ENCODE results near the gene RPS14.
A peak's percentile ranks its signal among the peaks of the same experiment; 100 is the strongest.

Gene RPS14

DNA sequence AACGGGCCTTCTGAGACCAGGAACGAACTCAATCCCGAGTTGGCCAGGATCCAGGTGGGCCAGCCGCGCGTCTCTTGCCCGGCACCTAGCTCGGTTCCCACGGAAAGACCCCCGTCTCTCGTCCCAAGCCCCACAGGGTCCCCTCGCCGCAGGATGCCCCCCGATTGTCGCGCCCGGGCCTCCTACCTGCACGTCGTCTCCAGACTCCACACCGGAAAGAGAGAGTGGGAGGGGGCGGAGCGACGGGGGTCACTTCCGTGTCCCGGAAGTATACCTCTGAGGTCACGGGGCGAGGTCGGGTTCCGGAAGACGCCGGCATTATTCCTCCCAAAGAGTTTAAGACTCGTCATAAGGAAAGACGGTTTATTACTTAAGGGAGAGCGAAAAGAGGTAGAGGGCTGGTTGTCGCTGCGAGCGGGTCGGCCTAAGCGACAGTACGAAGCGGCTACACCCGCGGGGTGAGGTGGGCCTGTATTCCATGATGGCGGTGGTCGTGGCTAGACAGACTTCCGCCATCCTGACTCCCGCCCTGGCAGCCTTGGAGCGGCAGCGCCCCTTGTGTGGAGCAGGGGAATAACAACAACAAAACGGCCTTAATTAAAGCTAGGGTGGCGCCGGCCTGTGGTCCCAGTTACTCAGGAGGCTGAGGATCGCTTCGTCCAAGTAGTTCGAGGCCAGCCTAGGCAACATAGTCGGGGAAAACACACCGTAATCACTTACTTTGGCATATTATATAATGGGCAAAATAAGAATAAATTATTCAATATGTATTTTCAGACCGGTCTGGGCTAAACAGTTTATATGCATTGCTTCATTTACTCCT, at the start of gene RPS14:
Gene RPS14, minus strand, starts transcription at position 223 of the 823 bp plus-strand sequence. CDS start 2,006 bp downstream, outside the sequence.
- DNase-seq = peak; percentile 94

DNA sequence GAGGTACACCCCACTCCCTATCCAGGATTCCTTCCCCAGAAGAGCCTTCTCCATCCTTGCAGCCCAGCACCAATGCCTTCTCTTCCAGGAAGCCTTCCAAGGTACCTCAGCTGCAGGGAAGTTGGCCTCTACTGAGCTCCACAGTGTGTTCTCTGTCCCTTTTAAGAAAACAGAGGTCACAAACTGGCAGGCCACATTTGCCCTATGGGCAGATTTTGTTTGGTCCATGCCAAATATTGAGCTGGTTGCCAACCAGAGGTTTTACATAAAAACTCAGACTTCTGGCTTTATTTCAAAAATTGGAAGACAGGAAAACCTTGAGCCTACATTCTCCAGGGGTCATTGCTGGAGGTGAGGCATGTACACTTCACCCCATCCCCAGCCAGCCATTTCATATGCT, 49.4 kb upstream of the RPS14 start:
- no peak for DNase-seq

DNA sequence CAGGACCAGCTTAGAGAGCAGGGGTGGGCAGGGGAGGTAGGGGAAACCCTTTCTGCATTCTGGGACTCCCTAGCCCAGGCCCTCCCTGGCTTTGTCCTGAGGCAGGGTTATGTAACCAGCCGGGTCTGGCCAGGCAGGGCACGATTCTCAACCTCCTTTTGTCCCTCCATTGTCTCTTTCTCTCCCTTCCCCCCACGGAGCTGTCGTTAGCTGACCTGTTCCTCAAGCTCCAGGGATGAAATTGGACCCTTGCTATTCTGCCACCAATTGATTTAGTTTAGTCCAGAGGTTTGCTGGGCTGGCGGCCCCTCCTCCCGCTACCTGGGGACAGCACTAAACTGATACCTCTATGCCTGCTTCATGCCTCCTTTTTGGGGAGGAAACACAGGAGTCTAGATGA, 49.0 kb upstream of the RPS14 start:
- DNase-seq = no peak

DNA sequence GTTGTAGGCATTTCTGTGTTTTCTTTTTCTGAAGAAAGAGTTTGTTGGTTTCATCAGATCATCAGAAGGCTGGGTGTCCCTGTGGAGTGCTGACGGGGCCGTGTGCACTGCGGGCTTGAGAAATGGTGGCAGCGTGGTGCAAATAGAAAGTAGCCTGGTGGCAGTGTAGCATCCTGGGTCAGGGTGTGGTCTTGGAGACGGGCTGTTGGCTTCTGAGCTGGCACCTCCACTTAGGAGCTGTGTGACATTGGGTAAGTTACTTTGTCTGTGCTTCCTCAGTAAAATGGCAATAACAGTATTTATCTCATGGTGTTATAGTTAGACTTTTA, 48.4 kb upstream of the RPS14 start:
- no peak for DNase-seq

DNA sequence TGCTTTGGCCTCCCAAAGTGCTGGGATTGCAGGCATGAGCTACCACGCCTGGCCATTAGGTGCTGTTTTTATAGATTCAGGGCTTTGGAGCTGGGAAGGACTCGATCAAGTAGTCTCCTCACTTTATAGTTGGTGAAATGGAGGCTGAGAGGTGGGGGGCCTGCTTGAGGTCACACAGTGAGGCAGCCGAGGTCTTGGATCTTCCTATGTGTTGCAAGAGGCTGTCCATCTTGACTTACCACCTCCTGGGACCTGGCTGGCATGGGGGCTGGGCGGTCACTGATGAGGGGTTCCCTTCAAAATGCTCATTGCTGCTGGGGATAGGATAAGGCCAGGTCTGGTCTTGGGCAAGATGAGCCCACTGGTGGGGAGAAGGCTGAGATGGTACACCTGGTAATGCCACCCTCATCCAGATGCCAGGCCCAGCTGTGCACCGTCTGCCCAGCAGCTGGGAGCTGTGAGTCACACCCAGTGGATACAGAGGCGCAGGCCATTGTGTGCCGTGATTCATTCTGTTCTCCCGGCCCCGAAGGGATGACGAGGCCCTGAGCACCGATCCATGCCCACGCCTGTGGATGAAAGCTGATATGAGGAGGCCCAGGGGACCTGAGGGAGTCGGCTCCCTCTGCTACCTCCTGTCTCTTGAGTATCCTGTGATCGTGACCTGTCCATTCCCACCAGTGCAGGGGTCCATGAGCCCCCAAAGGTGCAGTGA, 47.9 kb upstream of the RPS14 start:
- peak; percentile 90 for DNase-seq

DNA sequence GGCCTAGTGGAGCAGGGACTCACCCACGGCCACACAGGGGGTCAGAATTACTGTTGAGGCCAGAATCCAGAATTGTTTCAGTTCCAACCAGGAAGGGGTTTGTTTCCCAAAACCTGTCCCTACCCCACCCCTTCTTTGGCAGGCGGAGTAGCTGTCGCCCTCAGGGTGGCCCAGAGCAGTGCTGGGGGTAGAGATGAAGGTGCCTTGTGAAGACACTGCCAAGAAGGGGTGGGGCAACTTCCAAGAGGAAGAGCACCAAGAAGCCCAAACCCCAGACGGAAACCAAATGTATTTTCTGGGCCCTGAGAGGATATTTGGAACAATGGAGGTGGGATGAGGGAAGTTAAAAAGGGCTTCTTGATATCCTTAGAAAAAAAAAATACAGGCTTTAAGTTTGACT, 47.0 kb upstream of the RPS14 start:
- DNase-seq = no peak

DNA sequence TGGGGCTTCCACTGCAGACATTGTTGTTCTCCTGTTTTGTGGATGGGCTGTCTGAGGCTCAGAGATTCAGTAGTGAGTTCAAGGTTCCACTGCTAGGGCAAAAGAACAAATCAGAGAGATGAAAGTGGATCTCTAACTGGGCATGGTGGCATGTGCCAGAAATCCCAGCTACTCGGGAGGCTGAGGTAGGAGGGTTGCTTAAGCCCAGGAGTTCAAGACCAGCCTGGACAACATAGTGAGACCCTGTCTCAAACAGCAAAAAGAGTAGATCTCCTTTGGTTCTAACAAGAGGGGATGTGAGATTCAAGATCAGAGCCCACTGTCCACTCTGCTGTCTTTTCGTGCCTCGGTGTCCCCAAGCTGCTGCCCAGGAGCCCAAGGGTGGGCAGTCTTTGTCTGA, 46.6 kb upstream of the RPS14 start:
- no peak for DNase-seq

DNA sequence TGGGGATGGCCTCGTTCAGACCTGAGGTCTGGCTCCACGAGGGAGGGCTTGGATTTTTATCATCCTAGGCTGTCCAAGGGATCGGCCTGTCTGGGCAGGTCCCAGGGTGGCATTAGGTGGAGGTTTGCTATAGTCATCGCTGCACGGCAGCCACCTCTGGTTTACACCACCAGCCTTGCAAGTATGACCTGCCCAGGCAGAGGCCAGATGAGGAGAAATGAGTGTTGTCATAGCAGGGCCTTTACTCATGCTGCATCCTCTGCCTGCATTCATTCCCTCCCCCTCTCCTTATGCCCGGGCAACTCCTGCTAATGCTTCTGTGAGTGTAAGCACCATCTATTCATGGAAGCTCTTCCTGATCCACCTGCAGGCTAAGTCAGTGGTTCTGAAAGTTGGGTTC, 43.1 kb upstream of the RPS14 start:
- DNase-seq = peak; percentile 67

DNA sequence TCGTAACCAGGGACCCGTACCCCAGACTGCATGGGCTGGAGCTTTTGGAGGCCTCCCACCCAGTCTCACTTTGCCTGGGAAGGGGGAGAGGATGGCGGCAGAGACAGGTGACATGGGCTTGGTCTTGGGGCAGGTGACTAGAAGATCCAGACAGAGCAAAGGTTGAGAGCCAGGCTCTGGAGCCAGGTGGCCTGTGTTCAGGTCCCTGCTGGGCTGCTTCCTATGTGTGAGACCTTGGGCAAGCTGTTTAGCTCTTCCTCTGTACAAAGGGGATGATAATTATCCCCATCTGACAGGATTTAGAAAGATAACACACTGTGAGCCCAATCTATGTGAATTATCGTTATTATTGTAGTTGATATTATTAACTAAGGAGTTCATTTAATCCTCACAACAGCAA, 42.3 kb upstream of the RPS14 start:
- DNase-seq = no peak

DNA sequence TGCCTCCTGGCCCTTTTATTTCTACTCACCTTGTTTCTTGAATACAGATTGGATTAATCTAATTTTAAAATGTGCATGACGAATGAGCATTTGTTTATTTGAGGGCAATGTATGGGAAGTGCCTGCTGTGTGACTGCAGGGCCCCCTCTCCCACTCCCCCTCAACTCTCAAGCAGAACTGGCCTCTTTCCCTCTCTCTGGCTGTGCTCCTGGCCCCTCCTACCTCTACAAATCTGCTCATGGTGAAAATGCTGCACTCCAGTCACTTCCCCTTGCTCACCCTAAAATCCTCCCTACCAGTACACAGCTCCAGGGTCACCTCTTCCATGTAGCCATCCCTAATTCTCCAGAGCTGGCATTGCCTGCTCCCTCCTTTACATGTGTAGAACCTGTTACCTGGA, 41.2 kb upstream of the RPS14 start:
- DNase-seq = peak; percentile 49

DNA sequence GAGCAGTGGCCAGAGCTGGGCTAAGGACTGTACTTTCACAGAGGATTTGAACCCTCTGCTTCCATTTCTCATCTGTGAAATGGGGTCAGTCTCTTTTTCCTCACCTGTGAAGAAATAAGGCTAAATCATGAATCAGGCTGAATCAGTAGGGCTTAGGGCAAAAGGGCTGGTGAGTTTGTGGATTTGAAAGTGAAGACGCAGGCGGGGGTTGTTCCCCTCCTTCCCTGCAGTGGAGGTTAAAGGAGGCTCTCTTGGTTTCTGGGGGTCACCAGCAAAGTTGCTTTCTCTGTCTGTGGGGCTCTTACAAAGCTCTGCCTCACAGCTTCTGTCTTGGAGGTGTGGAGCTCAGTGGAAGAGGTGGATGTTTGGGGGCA, 40.7 kb upstream of the RPS14 start:
- DNase-seq = no peak

DNA sequence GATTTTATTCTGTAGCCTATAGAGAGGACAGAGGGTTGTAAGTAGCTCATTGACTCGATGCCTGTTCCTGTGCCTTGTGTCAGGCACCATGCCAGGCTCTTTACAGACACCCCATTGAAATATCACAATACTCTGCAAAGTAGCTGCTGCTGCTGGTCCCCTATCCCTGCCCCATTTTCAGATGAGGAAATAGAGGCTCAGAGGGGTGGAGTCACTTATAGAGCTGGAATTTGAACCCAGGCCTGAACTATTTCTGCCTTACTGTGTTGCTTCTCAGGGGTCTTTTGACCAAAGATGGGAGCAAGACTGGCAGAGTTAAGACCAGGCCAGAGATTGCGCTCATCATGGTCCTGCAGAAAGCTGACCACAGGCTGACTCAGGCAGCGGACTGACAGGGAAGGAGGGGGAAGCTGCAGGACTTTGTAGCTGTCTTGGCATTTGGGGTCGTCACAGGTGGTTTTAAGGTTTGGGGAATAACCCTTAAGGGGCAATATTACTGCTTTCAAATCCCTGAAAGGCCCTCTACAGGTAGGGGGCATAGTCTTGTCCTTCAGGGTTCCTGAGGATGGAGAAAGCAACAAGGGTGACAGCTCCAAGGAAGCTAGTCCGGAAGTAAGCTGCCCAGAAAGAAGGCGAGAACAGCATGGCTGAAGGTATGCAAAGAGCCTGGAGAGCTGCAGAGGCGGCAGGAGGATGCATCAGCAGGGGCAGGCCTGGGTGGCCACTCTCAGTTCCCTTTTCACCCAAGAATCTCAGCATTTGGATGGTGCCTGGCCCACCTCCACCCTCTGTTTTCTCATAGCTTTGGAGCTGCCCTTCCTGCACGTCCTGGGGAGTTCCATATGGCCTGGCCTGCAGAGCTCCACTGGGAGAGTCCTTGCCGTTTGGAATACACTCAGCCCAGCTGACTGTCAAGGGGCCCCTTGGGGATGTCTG, 40.1 kb upstream of the RPS14 start:
- no peak for DNase-seq

DNA sequence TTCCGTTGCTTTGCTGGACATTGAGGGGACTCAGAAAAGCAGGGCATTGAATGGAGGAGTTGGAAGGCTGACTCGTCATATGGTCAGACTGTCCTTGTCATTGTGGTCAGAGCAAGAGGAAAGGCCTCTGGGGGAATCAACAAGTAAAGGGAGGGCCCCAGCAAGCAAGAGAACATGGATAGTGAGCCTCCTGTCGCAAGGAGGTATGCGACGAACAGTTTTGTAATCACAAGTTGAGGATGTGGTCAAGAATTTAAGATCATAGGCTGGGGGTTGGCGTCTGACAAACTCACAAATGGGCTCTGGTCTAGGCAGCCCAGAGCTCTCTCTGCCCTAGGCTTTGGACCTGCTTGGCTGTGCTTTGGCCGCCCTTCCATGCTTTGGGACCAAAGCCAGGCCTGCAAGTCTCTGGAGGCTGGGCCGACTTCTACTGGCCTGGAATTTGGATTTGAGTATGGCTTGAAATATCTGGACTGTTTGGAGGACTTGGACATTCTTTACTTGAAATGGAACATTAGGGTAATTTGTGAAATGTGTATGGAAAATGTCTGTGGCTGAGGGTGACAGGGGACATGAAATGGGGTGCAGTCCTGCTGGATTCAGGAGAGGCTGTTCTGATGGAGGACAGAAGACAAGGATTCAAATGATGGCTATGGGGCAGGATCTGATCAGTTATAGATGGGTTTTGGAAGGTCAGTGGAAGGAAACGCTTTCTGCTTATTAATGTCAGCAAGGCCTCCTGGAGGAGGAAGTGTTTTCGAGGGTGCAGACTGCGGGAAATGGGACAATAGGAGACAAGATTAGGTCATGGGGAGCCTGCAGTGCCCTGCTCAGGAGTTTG, 39.2 kb upstream of the RPS14 start:
- DNase-seq = peak; percentile 66

DNA sequence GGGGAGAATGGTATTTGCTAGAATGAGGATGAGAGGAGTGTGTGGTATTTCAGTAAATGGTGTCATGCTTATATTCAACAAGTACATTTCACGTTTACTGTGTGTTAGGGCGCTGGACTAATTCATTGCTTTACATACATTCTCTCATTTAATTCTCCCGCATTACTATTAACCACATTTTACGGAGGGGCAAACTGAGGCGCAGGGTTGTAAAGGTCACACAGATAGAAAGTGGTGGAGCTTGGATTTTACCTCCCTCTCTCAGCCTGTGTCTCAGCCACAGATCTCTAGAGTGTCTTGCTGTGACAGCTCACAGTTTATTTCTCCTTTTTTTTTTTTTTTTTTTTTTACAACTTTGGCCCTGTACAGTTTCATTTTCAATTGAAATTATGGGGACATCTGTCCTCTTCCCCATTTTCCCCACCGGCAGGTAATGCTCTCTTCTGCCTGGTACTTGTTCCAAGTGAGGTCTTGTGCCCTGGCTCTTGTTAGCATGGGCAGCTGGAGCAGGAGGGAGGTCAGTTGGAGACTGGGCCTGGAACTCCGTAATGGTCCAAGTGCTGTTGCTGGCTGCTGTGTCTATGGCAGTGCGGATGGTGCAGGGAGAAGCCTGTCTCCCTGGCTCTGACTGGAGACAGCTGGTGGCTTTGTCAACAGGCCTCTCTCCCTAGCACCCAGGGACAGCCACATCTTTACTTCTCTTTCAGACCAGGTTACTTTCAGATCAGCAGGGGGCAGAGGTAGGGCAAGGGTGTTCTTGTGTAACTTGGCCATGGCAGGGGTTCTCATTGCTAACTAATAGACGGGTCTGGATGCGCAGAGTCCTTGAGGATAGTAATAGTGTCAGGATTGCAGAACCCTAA, 37.9 kb upstream of the RPS14 start:
- DNase-seq = peak; percentile 47

DNA sequence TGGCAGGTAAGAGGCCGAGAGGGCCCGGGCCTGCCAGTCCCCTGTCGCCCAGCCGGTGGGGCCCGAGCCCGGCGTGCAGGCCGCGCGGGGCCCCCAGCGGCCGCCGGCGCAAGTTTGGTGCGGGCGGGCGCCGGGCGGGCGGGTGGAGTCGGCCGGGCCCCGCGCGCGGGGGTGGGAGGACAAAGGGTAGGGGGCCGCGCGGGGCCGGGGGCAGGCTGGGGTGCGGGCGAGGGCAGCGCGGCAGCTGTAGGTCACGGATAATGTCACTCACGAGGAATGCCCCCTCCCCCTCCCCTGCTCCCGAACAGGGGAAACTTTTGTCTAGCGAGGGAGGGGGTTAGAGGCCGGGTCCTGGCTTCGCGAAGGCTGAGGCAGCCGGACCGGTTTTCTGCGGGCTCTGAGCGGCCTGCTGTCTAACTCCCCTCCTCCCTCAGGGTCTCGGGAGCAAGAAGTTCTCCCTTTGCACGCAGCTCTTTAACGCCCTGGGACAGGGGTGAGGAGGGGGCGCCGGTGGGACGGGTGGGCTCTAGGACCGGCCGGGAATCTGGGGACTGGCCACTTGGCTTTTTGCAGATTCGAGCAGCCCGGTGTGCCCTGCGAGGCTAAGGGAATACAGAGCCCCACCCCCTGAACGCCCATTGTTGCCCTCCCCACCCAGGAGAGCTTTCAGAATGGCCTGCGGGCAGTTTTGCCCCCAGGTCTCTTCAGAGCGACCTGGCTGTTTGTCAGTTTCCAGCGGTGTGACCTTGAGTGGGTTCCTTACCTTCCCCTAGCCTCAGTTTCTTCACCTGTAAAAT, 37.1 kb upstream of the RPS14 start:
- DNase-seq = peak; percentile 71

DNA sequence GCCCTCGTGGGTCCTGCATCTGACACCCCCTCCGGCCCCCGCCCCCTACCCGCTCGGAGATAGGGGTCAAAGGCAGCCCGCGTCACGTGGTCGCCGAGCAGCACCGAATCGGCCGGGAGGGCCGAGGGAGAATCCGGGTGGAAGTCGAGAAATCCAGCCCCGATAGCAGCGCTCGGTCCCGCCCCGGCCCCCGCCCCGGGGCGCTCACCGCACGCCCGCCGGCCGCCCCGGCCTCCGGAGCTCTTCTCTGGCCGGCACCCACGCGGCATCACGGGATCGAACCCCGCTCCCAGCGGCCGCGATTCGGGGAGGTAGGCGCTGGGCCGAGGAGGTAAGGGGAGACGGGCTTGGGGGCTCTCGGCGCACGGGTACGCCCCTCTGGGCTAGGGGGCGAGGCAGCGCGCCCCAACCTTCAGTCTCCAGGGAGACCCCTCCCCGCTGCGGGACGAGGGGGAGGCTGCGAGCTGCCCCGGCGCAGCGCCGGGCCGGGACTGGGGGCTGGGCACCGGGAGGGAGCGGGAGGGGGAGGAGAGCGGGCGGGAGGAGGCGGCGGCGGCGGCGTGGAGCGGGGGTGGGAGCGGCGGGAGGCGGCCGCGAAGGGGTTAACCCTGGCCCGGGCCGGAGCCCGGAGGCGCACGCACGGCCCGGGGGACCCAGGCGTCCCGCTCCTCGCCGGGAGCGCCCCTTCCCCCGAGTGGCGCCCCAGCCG, 36.3 kb upstream of the RPS14 start:
- DNase-seq = peak; percentile 59

DNA sequence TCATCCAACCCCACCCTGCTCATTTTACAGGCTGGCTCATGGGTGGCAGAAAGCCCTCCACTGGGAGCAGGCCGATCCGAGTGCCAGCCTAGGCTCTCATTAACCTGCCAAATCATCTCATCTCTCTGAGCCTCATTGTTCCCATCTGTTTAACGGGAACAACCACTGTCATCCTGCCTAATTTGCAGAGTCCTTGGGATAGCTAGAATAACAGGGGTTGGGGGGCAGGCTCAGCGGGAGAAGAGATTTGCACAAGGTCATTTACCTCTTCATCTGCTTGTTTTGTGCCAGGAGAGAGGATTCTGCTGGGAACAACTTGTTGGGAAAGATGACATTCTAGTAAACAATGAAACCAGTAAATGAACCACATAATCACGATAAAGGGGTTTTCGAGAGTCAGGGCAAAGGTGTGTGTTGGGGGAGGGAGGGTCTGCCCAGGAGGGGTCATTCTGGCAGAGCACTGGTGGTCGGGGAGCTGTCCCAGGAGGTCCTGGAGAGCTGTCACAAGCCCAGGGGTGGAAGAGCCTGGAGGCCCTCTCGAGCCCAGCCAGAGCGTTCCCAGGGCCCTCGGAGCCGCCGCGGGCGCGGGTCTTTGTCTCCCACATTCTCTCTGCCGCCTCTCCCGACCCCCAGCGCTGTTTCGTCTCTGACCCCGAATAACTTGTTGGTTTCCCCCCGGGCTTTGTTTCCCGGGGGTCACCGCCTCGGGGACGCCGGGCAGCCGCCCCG, 35.6 kb upstream of the RPS14 start:
- DNase-seq = no peak

DNA sequence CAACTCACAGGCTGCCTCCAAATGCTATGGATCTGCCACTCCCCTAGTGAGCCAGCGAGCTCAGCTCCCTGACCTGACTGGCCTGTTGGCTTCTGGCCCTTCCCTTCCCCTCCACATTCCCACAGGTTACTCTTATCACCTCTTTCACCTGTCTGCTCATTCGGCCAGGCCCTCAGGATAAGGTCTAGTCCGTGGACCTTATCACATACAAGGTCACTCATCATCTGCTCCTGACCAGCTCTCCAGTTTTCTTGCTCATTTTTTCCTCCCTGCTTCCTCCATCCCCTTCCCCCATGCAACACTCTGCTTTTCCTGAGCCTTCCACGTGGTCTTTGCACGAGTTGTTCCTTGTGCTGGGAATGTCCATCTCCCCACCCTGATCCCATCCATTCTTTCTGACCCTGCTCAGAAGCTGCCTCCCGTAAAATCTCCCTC, 32.5 kb upstream of the RPS14 start:
- no peak for DNase-seq

DNA sequence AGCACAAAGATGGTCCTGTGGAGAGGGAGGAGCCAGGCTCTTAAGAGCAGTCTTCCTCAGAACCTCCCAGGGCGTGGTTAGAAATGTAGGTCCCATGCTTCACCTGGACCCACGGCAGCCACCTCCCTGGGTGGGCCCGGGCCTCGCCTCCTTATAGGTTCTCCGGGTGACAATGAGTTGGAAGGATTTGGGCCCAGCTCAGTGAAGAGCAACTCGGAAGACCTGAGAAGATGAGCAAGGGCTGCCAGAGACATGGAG, 32.1 kb upstream of the RPS14 start:
- DNase-seq = no peak

DNA sequence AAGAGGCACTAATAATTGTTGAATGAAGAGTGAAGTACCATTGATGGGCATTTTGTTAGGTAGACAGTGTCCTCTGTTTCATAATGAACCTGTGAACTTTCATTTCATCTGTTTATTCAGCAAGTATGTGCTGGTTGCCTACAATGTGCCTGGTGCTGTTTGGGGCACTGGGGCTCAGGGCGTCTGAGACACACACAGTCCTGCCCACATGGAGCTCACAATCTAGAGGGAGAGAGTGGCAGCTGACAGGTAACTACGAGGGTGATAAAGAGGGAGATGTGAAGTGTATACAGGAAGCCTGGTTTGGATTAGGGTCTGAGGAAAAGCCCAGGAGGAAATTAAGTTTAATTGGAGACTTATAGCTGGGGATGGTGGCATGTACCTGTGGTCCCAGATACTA, 29.9 kb upstream of the RPS14 start:
- DNase-seq = no peak
